Measurements from ENCODE around the gene UBE2J2. TPM values are rescaled to one million over a fixed set of nuclear protein-coding genes. Genes with fewer than 3 reads are reported as not detected.

UBE2J2 gene
- total and polyA plus RNA-seq, 2 of the 4 experiments (the other 2 are of a cell fraction) = 20.6 to 67.5 TPM

- Histone ChIP-seq H3K4ac (ENCODE audit: low read depth, low read length) (no peak overlapping the region), H2BK20ac (ENCODE audit: low read depth, low read length) (no peak overlapping the region), H3K79me1 (ENCODE audit: low read depth in 1 of 2, low read length in 2 of 2) (no peaks in the 10 kb centered on the region; a peak in 1 of 4 replicates), H3K9me1 (ENCODE audit: insufficient read depth, low read length) (no peaks in the 10 kb centered on the region), H3K56ac (ENCODE audit: extremely low read depth, insufficient read depth, low read length) (no peak overlapping the region), H3K9me3 (ENCODE audit: control insufficient read depth, insufficient read depth, low read length) (no peaks in the 10 kb centered on the region), H3K27me3 (ENCODE audit: control insufficient read depth, insufficient read depth, low read length) (no peaks in the 10 kb centered on the region), H3K4me3 (ENCODE audit: insufficient read depth, low read depth, low read length) (no peak overlapping the region), H2BK5ac (ENCODE audit: low read depth, low read length, poor library complexity, severe bottlenecking) (no peak overlapping the region), H3K18ac (ENCODE audit: low read depth, low read length) (no peak overlapping the region), H3K9ac (ENCODE audit: low read depth, low read length) (no peak overlapping the region), H2BK15ac (ENCODE audit: low read depth, low read length) (no peak overlapping the region), H3K27ac (ENCODE audit: insufficient read depth, low read length) (no peak overlapping the region), H4K91ac (ENCODE audit: insufficient read depth, low read depth, low read length) (no peak overlapping the region), H4K5ac (ENCODE audit: low read depth, low read length) (no peak overlapping the region), H2AK9ac (replicated peaks; ENCODE audit: low read depth, low read length, poor library complexity) (no peak overlapping the region), H3K36me3 (ENCODE audit: control insufficient read depth, insufficient read depth, low read length) (peaks cover 41% of the 10 kb centered on the region), H3K4me1 (ENCODE audit: control insufficient read depth, insufficient read depth, low read length) (no peaks in the 10 kb centered on the region; the same call in 1 of the 2 replicates), H2BK120ac (ENCODE audit: low read depth, low read length) (no peak overlapping the region), H2AFZ (replicated peaks; ENCODE audit: low read length, poor library complexity) (no peak overlapping the region), H3K23ac (ENCODE audit: low read depth, low read length) (no peak overlapping the region), H2AK5ac (ENCODE audit: low read depth, low read length) (no peak overlapping the region), H4K8ac (ENCODE audit: low read depth in 2 of 2, low read length in 2 of 2) (no peak overlapping the region), H3K14ac (replicated peaks; ENCODE audit: low read depth, low read length) (no peak overlapping the region), H4K20me1 (ENCODE audit: insufficient read depth, low read length) (peaks cover 30% of the 10 kb centered on the region), H3K4me2 (ENCODE audit: low read depth, low read length) (no peak overlapping the region)
- POLR2A ChIA-PET (ENCODE audit: unreplicated experiment) = no interaction called here
- intact Hi-C loops (cut with micrococcal nuclease) (no loop called here), in situ Hi-C loops (cut with MboI; ENCODE audit: low sequenced_read_pairs) (no loop called here), dilution Hi-C loops (cut with HindIII; ENCODE audit: low sequenced_read_pairs, unreplicated experiment) (no loop called here)
- no peak for DNase-seq
- TF ChIP-seq CTCF (conservative IDR thresholded peaks at IDR 0.05; ENCODE audit: low read depth, low read length) = no peak
- TF ChIP-seq SMC3 (IDR thresholded peaks at IDR 0.05; ENCODE audit: low read depth, low read length) = no peak
- TF ChIP-seq MAZ (IDR thresholded peaks at IDR 0.05; ENCODE audit: borderline replicate concordance, low read depth, low read length) = no peak
- BruUV-seq (replicated peaks) = no TSS peak
- WGBS, 2 experiments (ENCODE audit: extremely low coverage in 2 of 2, insufficient read length in 1 of 2) = 96% methylated on average over 11 of the region's 35 CpGs; no CpG with 5 or more reads in 1 of the 2 experiments
- no peak for ATAC-seq (ENCODE audit: low read depth)
- CTCF ChIA-PET = no interaction called here
Observed at GRCh38 chr1:1295154-1295923, 21.7 kb upstream of the UBE2J2 start.

Measured in IMR-90 (cell line).